Astrocyte of the hippocampus (primary cell): ENCODE measurements around the gene TAP2.
A peak's percentile ranks its signal among the peaks of the same experiment; 100 is the strongest.

ENCODE experiments used
- DNase-seq: peaks from one replicate; pipeline ENCODE4 v3.0.0; 2011; ENCODE audit warnings: low read depth, low spot score

The TAP2 gene

GRCh38 chr6:32854376-32855178 is 16.0 kb upstream of the TAP2 start:
- no peak for DNase-seq

DNA sequence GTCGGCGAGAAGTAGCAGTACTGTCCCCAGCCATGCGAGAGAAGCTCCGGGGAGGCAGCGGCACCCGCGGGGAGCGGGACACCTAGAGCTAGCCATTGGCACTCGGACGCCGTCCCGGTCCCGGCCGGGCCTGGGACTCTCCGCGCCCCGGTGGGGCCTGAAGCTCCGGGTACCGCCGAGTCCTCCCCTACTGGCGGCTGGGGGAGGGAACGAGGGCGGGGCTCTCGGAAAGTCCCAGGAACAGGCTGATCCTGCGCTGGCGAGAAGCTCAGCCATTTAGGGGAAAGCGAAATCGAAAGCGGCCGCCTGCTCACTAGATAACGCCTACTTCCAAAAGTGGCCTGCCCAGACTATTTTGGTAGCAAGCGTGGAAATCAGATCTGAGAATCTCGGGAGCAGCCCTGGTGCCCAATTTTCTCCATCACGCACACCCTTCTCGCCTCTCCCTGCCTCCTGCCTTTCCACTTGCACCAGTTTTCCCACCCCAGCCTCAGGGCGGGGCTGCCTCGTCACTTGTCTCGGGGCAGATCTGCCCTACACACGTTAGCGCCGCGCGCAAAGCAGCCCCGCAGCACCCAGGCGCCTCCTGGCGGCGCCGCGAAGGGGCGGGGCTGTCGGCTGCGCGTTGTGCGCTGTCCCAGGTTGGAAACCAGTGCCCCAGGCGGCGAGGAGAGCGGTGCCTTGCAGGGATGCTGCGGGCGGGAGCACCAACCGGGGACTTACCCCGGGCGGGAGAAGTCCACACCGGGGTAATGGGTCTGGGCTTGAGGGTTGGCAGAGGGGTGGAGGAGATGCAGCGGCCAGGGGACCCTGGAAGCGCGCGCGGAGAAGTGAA is 15.2 kb upstream of the TAP2 start, which contains the start of the genes PSMB9 and TAP1:
PSMB9 (plus strand) TSS at position 652 of the 835 bp plus-strand sequence; CDS start at position 690, 38 bp downstream.
TAP1 (minus strand) TSS at position 164 of the 835 bp plus-strand sequence; CDS start at position 96, 68 bp downstream.
- DNase-seq: peak; percentile 98

DNA sequence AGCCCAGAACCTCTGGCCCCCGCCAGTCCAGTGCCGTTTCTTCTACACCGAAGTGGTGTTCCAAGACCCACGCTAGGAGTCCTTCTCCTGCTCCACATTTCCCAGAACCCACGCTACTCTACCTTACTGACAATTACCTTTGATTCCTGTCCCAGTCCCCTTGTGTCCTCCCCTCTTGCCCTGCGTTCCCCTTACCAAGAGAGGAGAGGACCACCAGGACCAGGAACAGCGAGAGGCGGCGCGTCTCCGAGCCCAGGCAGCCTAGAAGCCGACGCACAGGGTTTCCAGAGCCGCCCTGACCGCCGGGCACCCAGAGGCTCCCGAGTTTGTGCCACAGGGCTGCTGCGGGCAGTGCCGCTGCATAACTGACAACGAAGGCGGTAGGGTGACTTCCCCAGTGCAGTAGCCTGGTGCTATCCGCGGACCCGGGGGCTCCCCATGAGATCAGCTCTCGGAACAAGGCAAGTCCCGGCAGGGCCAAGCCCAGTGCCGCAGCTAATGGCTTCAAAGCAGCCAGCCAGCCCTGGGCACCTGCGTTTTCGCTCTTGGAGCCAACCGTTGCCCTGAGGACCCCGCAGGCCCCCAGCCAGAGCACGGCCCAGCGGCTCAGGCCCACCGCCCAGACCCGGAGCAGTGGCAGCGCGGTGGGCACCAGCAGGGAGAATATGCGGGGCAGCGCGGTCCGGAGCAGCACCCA is 14.5 kb upstream of the TAP2 start:
- DNase-seq: peak; percentile 74

DNA sequence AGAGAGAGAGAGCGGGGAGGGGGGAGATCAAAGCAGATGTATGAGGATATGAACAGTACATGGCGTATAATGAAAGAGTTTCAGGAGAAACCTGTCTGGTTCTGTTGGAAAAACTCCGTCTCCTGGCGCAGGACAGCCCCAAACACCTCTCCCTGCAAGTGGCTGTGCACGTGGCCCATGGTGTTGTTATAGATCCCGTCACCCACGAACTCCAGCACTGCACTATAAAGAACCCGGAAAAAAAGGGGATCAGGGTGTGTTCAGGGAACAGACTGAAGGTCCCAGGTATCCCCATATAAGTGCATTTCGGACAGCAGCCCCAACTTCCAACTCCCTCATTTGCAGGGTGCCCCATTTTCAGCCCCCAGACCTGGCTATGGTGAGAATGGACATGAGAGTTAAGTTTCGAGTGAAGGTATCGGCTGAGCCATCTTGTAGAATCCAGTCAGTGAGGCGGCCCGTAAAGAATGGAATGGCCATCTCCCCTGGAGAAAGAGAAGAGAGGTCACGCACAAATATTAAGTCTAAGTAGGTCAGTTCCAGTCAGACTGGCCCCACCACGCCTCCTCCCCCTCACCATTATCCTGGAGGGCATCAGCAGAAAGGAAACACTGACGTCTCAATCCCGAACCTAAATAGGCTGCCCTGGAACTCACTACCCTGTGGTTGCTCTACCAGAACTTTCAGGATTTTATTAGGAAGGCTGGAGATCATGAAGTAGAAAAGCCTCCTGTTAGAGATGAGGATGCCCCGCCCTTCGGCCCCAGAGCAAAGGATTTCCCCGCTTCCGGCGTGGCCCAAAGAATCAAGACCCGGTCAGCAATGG is 13.7 kb upstream of the TAP2 start:
- no peak for DNase-seq

- DNase-seq: no peak
These were observed 12.5 kb upstream of the TAP2 start for GRCh38 chr6:32851025-32851424.

GRCh38 chr6:32849126-32849525 is 10.6 kb upstream of the TAP2 start:
- DNase-seq: no peak

GRCh38 chr6:32847795-32848194 is 9.3 kb upstream of the TAP2 start:
- DNase-seq: no peak

- no peak for DNase-seq
These were observed 8.5 kb upstream of the TAP2 start for GRCh38 chr6:32847004-32847403.

- no peak for DNase-seq
These were observed 6.9 kb upstream of the TAP2 start for GRCh38 chr6:32845384-32845884.

- DNase-seq: no peak
These were observed 6.4 kb upstream of the TAP2 start for GRCh38 chr6:32844839-32845383.

- peak; percentile 96 for DNase-seq
These were observed 5.7 kb upstream of the TAP2 start, which contains the start of gene PSMB8 for GRCh38 chr6:32843979-32844838. PSMB8 (minus strand) TSS chr6:32844047; CDS start chr6:32843996, 51 bp downstream.

- DNase-seq: no peak
These were observed 4.9 kb upstream of the TAP2 start for GRCh38 chr6:32843331-32843978.

- DNase-seq: no peak
These were observed 4.2 kb upstream of the TAP2 start for GRCh38 chr6:32842690-32843089.

GRCh38 chr6:32842021-32842650 is 3.6 kb upstream of the TAP2 start:
- no peak for DNase-seq

DNA sequence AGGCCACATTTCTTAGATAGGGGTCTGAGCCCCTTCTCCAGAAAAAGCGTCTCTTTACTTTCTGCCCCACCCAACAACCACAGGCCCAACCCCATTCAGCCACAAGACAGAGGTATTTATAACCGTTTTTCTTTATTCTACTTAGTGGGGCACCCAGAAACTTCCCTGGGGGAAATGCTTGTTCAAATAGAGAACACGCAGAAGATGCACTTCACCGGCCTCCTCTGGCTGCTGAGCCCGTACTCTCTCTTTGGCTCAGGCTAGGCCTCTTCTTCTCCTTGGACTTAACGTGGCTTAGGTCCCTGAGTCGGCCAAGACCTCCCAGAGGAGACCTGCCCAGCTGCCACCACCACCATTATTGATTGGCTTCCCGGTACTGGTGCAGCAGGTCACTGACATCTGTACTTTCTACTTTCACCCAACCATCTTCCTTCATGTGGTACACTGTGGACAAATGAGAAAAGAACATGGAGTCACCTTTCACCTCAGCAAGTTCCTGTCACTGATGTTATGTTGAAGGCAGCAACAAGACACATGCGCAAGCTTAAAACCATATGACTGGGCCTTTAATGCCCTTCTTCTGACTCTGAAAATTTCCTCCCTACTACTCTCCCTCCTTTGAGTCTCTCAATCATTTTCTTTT is 2.2 kb upstream of the TAP2 start:
- DNase-seq: no peak

- DNase-seq: no peak
These were observed 817 bp upstream of the TAP2 start for GRCh38 chr6:32839356-32839755.

DNA sequence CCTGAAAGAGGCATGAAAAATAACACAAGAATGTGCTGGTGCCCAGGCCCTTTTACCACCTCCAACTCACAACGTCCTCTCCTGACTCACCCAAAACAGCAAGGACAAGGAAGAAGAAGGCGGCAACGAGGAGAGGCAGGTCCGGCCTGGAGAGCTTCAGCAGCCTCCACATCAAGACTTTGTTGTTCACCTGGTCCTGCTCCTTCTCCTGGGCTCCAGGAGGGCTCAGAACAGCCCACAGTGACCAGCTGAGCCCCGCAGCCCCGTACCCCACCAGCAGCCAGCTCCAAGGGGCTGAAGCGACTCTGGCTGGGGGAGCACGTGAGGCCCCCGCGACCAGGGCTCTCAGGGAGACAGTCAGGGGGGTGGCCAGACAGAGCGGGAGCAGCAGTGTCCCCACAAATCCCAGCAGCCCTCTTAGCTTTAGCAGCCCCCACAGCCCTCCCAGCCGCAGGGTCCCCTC is 857 bp downstream of the TAP2 start:
- DNase-seq: no peak

DNA sequence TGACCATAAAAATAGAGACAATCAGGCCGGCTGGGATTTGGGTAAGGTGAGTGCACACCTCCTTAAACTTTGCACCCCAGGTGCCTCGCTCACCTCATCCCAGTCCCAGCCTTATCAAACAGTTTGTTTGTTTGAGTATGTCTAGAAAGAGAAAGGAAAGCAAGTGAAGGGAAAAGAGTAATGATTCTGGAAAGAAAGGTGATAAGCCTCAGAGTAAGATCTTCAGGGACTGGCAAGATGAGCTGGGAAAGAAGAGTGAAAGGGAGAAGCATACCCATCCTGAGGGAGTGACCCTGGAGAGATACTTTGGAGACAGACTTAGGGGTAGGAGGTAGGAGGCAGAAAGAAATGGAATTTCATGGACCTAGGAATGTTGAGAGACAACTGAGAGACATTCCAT is 1.7 kb downstream of the TAP2 start:
- DNase-seq: no peak
